Uterus (tissue), 2 donors: ENCODE results near the gene RBFOX2.

Source experiments
- POLR2A ChIP-seq, 2 donors: fragments of 450-650 bp; IDR thresholded peaks; one replicate each; pipeline ENCODE4 v1.6.1; 2016; ENCODE audit warnings: antibody characterized with exemption in 2 of 2, mild to moderate bottlenecking in 1 of 2, moderate library complexity in 1 of 2
- TF ChIP-seq, protein P1 (sequence below), 4 experiments: fragments of 200-600 bp in 2 of 4; fragments of 450-650 bp in 2 of 4; sonication (generic) in 2 of 4; IDR thresholded peaks; one replicate each; pipeline ENCODE4 v1.5.1; 2016 to 2019; ENCODE audit warnings: antibody characterized with exemption in 4 of 4, mild to moderate bottlenecking in 2 of 4, moderate library complexity in 1 of 4

DNA sequence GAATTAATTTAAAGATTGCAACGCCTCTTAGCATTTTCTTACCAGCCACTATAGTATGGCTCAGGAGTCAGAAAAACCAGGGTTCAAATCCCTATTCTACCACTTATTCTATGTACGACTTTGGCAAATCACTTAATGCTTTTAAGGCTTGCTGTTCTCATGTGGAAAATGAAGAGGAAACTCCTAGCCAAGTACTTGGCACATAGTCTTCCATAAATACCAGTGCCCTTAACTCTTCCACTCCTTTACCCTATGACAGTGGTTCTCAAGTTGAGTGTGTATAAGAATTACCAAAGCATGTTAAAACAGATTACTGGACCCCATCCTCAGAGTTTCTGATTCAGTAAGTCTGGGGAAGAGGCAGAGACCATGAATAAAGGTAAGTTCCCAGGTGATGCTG is 107.6 kb downstream of the RBFOX2 start:
- TF ChIP-seq, protein P1, sequence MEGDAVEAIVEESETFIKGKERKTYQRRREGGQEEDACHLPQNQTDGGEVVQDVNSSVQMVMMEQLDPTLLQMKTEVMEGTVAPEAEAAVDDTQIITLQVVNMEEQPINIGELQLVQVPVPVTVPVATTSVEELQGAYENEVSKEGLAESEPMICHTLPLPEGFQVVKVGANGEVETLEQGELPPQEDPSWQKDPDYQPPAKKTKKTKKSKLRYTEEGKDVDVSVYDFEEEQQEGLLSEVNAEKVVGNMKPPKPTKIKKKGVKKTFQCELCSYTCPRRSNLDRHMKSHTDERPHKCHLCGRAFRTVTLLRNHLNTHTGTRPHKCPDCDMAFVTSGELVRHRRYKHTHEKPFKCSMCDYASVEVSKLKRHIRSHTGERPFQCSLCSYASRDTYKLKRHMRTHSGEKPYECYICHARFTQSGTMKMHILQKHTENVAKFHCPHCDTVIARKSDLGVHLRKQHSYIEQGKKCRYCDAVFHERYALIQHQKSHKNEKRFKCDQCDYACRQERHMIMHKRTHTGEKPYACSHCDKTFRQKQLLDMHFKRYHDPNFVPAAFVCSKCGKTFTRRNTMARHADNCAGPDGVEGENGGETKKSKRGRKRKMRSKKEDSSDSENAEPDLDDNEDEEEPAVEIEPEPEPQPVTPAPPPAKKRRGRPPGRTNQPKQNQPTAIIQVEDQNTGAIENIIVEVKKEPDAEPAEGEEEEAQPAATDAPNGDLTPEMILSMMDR (IDR thresholded peaks at IDR 0.05) = no peak
- no peak for TF ChIP-seq POLR2A (IDR thresholded peaks at IDR 0.05)
